Measurements from ENCODE around the gene GFRAL.
"Not testable (repeated sequence)": the region's sequence is repeated elsewhere in the genome, so short reads cannot be mapped to it uniquely, and the experiment has no call there.

GFRAL gene

DNA sequence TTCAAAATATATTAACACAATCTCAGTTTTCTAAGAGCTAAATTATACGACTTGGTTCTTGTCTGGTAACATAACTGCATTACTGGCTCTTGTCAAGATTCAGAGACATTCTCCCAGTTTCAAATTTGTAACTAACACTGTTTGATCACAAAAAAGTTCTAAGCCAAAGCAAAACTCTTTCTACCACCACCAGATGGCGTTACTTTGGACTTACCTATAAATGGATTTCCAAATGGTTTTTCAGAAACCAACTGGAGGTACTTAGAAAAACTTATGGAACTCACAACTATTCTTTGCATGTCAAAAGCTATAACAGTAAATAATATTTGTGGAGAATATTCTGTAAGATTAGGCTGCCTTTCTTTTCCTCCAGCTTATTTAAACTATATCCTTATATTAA, 34.2 kb upstream of the GFRAL start:
- ChIA-PET CTCF (interaction anchor here (0.9 kb wide), 1 partner anchor 16 kb away, joined by 3 read pairs; no protein-coding TSS in a partner anchor), POLR2A (no interaction called here)
- TF ChIP-seq, protein P1, sequence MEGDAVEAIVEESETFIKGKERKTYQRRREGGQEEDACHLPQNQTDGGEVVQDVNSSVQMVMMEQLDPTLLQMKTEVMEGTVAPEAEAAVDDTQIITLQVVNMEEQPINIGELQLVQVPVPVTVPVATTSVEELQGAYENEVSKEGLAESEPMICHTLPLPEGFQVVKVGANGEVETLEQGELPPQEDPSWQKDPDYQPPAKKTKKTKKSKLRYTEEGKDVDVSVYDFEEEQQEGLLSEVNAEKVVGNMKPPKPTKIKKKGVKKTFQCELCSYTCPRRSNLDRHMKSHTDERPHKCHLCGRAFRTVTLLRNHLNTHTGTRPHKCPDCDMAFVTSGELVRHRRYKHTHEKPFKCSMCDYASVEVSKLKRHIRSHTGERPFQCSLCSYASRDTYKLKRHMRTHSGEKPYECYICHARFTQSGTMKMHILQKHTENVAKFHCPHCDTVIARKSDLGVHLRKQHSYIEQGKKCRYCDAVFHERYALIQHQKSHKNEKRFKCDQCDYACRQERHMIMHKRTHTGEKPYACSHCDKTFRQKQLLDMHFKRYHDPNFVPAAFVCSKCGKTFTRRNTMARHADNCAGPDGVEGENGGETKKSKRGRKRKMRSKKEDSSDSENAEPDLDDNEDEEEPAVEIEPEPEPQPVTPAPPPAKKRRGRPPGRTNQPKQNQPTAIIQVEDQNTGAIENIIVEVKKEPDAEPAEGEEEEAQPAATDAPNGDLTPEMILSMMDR (IDR thresholded peaks at IDR 0.05; ENCODE audit: insufficient read depth, low read length, missing control alignments), result peak; percentile 17

DNA sequence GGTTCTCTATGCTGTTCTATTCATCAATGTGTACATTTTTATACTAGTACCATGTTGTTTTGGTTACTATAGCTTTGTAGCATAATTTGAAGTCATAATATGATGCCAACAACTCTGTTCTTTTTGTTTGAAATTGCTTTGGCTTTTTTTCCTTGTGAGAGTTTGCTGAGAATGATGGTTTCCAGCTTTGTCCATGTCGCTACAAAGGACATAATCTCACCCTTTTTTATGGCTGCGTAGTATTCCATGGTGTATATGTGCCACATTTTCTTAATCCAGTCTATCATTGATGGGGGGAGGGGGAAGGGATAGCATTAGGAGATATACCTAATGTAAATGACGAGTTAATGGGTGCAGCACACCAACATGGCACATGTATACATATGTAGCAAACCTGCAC, 30.1 kb upstream of the GFRAL start:
- H3K4me3 ChIP-seq (ENCODE audit: low read depth, low read length); POLR2A ChIA-PET; DNase-seq (ENCODE audit: low read depth, low spot score); CTCF ChIA-PET: not testable (repeated sequence)

More for the DNA sequence above, 34.2 kb upstream of the GFRAL start:
- H3K4me3 ChIP-seq (ENCODE audit: low read depth, low read length), result no peak overlapping the region
- no peak for DNase-seq (ENCODE audit: low read depth, low spot score)

DNA sequence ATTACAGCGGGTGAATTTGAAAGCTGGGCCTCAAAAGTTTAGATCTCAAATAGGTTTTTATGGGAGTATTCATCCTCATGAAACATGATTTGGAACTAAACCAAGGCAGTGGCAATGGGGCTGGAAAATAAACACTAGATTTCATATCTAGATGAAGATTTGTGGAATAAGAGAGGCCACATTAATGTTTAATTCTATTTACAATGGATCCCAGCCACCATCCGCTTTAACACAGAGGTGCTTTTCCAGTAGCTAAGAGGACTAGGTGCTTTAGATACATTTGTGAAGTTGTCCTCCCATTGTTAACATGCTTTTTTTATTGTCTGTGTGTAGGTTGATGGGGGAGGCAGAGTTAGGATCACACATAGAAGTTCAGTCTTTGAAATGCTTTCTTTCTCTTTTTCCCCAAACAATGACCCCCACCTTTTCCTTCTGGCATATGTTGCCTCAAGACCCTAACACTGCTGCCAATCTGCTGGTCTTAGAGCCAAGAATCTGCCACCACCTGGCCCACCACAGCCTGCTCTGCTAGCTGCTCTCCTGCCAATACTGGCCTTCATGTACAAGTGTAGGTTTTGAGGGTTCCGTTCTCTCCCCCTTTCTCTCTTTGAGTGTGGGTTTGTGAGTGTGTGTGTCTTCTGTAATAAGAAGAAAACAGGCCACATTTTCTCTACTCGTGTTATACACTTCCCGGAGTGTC, 27.8 kb upstream of the GFRAL start:
- H3K4me3 ChIP-seq (ENCODE audit: low read depth, low read length), result no peak overlapping the region
- POLR2A ChIA-PET, result no interaction called here
- CTCF ChIA-PET, result interaction anchor here (0.9 kb wide), 1 partner anchor 23 kb away, joined by 3 read pairs; no protein-coding TSS in a partner anchor
- TF ChIP-seq, protein P1 (IDR thresholded peaks at IDR 0.05; ENCODE audit: insufficient read depth, low read length, missing control alignments), result no peak
- DNase-seq (ENCODE audit: low read depth, low spot score), result no peak

DNA sequence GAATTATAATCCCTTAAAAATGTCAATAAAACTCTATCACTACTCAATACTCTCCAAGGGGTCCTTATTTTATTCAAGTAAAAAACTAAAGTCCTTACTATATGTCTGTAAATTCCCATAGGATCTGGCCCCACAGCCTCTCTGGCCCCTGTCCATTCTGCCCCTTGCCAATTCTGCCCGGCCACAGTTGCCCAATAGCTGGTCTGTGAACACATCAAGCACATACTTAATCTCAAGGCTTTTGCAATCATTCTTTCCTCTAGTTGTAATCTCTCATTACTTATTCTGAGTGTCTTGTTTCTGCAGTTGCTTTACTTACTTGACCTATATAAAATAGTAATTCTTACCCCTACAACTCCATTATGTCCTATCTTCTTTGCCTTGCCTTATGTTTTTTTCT, 22.5 kb upstream of the GFRAL start:
- DNase-seq (ENCODE audit: low read depth, low spot score), result no peak
- no peak overlapping the region for H3K4me3 ChIP-seq (ENCODE audit: low read depth, low read length)
- CTCF ChIA-PET, result interaction anchor here (1.3 kb wide), 1 partner anchor 28 kb away, joined by 4 read pairs; no protein-coding TSS in a partner anchor
- POLR2A ChIA-PET, result no interaction called here
- TF ChIP-seq, protein P1 (IDR thresholded peaks at IDR 0.05; ENCODE audit: insufficient read depth, low read length, missing control alignments), result no peak

DNA sequence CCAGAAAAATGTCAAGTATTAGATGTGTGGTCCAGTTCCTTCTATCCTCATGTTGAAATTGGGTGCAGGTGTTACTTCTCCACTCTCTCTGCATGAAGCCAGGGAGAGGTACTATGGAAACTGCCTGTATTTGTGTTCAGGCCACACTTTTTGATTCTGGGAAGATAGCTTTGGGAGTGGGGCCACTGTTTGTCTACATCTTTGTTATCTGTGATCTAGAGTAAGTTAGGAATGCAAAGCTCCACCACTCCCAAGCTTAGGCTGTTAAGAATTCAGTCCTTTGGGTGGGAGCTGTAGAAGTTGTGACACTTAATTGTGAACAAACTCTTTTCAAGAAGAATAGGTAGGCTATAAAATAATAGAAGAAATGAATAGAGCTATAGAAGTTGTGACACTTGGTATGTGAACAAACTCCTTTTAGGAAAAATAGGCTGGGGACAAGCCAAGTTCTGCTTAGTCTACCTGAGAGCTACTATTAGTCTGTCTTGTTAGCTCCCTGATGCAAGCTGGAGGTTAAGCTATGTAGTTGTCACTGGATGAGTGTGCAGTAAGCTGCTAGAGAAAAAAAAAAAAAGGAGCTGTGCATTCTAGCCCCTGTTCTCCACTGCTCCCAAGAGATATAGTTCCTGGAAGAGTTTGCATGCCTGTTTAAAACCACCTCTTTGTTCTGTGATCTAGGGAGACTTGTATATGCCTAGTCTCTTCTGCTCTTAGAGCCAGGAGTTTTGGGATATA, 7.1 kb upstream of the GFRAL start:
- H3K4me3 ChIP-seq (ENCODE audit: low read depth, low read length), result no peak overlapping the region
- ChIA-PET POLR2A (no interaction called here), CTCF (no interaction called here)
- DNase-seq (ENCODE audit: low read depth, low spot score), result no peak
- TF ChIP-seq, protein P1 (IDR thresholded peaks at IDR 0.05; ENCODE audit: insufficient read depth, low read length, missing control alignments), result no peak

DNA sequence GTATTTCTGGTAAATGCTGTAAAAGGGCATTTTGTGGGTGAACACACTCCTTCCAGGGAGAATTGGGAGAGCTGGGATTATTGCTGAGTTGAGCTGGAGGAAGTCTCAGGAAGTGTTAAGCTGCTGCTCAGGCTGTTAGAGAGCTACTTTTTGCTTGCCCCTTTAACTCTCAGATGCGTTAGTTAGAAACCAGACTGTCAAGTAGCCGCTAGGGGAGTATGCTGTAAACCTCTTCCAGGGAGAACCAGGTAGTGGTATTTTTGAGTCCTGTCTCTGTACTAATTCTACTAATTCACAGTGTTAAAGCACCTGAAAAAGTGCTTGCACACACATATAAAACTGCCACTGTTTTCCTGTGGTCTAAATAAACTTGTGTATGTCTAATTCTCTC, 6.6 kb upstream of the GFRAL start:
- DNase-seq (ENCODE audit: low read depth, low spot score), result no peak
- ChIA-PET CTCF (no interaction called here), POLR2A (no interaction called here)
- TF ChIP-seq, protein P1 (IDR thresholded peaks at IDR 0.05; ENCODE audit: insufficient read depth, low read length, missing control alignments), result no peak
- no peak overlapping the region for H3K4me3 ChIP-seq (ENCODE audit: low read depth, low read length)

Data from AG04449 (cell line).